Myocyte (in vitro differentiated cells): ENCODE measurements around the gene FITM1. TPM values are rescaled to one million over a fixed set of nuclear protein-coding genes. Genes with fewer than 3 reads are reported as not detected.

Experiments
- DNase-seq: peaks from one replicate; pipeline ENCODE4 v3.0.0-alpha.2; 2012; ENCODE audit warnings: low read depth
- microRNA-seq: library from miRNA; unstranded; fragments of <30 nt; microRNA quantifications from one replicate; pipeline ENCODE4, GENCODE V29; 2016
- total RNA-seq: library from RNA; depleted of rRNA; stranded (reverse); fragments of >200 nt; gene quantifications from 2 replicates; pipeline ENCODE4 v1.2.3, GENCODE V29; 2014

FITM1 gene
- total RNA-seq, 1 donor from 2014 or later = 180 TPM

- DNase-seq = no peak
These were observed 51.1 kb downstream of the FITM1 start for GRCh38 chr14:24181371-24182077.

Small RNA genes within 50 kb of the gene (microRNA-seq; reads per million reads assigned to microRNA genes)
- gene MIR7703 = not detected

Other genes starting within 250 kb of the FITM1 start
- gene DHRS4, start 176.9 kb upstream of the FITM1 start, total RNA-seq = 26.2 and 28.9 TPM in 2 replicates
- 5.7 and 5.8 TPM in 2 replicates for gene DHRS4L2, start 141.7 kb upstream of the FITM1 start, total RNA-seq
- 0.19 TPM in 1 of 2 replicates, not detected in the other for gene CARMIL3, start 78.7 kb upstream of the FITM1 start, total RNA-seq
- not detected in 2 replicates for gene CPNE6, start 59.1 kb upstream of the FITM1 start, total RNA-seq
- 8.2 and 8.7 TPM in 2 replicates for gene PCK2, start 36.3 kb upstream of the FITM1 start, total RNA-seq
- 94.6 and 112 TPM in 2 replicates for gene DCAF11, start 15.9 kb upstream of the FITM1 start, total RNA-seq
- 4.3 and 4.5 TPM in 2 replicates for gene NRL, start 15.7 kb upstream of the FITM1 start, total RNA-seq
- 423 and 428 TPM in 2 replicates for gene PSME1, start 5.5 kb downstream of the FITM1 start, total RNA-seq
- 18.8 and 25.4 TPM in 2 replicates for gene EMC9, start 10.9 kb downstream of the FITM1 start, total RNA-seq
- gene PSME2, start 16.0 kb downstream of the FITM1 start, total RNA-seq = 107 and 129 TPM in 2 replicates
- gene RNF31, start 16.8 kb downstream of the FITM1 start, total RNA-seq = 57.6 and 60.4 TPM in 2 replicates
- 48.6 and 94.1 TPM in 2 replicates for gene IRF9, start 30.6 kb downstream of the FITM1 start, total RNA-seq
- gene REC8, start 41.4 kb downstream of the FITM1 start, total RNA-seq = 1.1 and 1.6 TPM in 2 replicates
- gene IPO4, start 58.2 kb downstream of the FITM1 start, total RNA-seq = 85.4 and 99.4 TPM in 2 replicates
- 59.5 and 76.3 TPM in 2 replicates for gene TM9SF1, start 64.8 kb downstream of the FITM1 start, total RNA-seq
- not detected in 2 replicates for gene TSSK4, start 75.0 kb downstream of the FITM1 start, total RNA-seq
- 42.1 and 49.6 TPM in 2 replicates for gene CHMP4A, start 82.8 kb downstream of the FITM1 start, total RNA-seq
- gene MDP1, start 85.4 kb downstream of the FITM1 start, total RNA-seq = 16.6 and 16.7 TPM in 2 replicates
- 196 and 233 TPM in 2 replicates for gene NEDD8, start 101.7 kb downstream of the FITM1 start, total RNA-seq
- gene GMPR2, start 102.3 kb downstream of the FITM1 start, total RNA-seq = 60.8 and 90.3 TPM in 2 replicates
- gene TINF2, start 112.0 kb downstream of the FITM1 start, total RNA-seq = 39.2 and 48.7 TPM in 2 replicates
- 0.08 and 0.99 TPM in 2 replicates for gene TGM1, start 132.5 kb downstream of the FITM1 start, total RNA-seq
- 26.3 TPM in 2 replicates for gene RABGGTA, start 140.9 kb downstream of the FITM1 start, total RNA-seq
- 17.5 and 25.1 TPM in 2 replicates for gene DHRS1, start 169.1 kb downstream of the FITM1 start, total RNA-seq
- 27.9 and 28.9 TPM in 2 replicates for gene NOP9, start 169.2 kb downstream of the FITM1 start, total RNA-seq
- not detected in 2 replicates for gene CIDEB, start 177.3 kb downstream of the FITM1 start, total RNA-seq
- 2.7 and 3.2 TPM in 2 replicates for gene LTB4R2, start 179.5 kb downstream of the FITM1 start, total RNA-seq
- gene LTB4R, start 180.8 kb downstream of the FITM1 start, total RNA-seq = 0.67 and 0.68 TPM in 2 replicates
- not detected in 2 replicates for gene ADCY4, start 204.4 kb downstream of the FITM1 start, total RNA-seq
- not detected in 2 replicates for gene RIPK3, start 209.3 kb downstream of the FITM1 start, total RNA-seq
- 19.4 and 23.2 TPM in 2 replicates for gene NFATC4, start 237.5 kb downstream of the FITM1 start, total RNA-seq